Activated T-cell treated with anti-CD3 and anti-CD28 coated beads for 4 hours (primary cell): Measurements from ENCODE around the gene SCYGR4.
"Not testable (repeated sequence)": the region's sequence is repeated elsewhere in the genome, so short reads cannot be mapped to it uniquely, and the experiment has no call there.

ENCODE experiments used
- DNase-seq: peaks from one replicate; pipeline ENCODE4 v3.0.0-alpha.2; 2020

The SCYGR4 gene

DNA sequence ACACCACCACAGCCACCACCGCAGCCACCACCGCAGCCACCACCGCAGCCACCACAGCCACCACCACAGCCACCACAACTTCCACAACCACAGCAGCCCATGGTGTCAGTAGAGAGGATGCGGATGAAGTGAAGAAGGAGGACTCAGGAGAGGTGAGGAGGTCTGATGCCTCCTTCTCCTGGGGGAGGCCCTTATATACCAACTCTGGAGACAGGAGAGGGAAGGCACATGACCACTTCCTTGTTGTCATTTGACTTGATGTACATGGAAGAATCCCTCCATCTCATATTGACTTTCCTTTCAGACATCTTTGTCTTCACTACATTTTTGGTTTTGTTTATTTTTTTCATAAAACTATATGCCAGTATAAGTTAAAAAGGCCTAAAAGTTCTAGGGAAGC is 2.6 kb upstream of the SCYGR4 start, which contains the start of gene SCYGR3:
Gene SCYGR3, minus strand, starts transcription at position 101 of the 400 bp plus-strand sequence. Its CDS starts 0 bp downstream, at position 101.
- DNase-seq, result no peak

DNA sequence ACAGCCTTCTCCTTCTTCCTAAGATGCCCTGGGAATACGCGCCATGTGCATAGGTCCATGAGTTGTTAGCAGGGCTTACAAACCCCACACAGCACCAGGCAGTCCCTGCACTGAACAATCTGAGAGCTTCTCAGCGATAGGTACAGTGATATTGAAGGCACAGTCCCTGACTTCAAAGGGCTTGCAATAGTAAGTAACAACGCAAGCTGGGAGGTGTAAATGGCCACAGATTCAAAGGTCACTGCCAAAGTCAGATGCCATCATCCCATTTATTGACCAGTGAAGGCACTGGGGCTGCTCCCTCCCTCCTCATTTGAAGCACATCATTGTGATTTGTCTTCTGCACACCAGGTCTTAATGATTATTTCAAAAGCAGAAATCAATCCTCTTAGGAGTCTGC is 2.1 kb upstream of the SCYGR4 start:
- no peak for DNase-seq

DNA sequence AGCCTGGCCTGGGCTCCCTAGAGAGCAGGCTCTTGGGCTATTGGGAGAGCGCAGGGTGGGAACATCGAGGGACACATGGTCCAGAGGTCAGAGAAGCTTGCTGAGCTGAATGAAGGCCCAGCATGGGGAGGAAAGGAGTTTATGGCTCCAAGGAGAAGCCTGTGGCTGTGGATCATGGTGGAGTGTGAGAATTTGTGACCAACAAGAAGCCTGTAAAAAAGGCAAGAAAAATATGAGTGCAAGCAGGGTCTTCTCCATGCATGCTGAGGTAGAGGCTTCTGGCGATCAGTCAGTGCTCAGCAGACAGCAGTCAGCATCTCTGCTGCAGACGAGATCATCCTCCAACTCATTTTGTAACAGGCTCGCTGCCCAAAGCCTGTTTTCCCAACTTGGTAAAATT is 1.4 kb upstream of the SCYGR4 start:
- DNase-seq, result no peak

DNA sequence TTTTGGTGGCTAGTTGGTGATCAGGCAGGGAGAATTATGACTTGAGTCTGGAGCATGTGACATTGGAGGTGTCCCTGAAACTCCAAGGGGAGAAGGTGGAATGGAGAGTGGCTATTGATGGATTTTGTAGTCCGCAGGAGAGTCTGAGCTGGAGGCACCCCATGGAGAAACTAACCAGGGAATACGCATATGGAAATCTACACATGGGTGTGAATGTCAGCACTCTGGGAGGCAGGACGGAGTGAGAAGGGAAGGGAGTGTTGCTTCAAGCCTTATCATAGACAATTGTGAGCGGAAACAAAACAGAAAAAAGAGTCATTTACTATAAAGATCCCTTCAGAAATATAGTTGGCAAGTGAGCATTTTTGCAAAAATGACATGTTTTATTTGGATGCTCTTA is 667 bp upstream of the SCYGR4 start:
- no peak for DNase-seq

DNA sequence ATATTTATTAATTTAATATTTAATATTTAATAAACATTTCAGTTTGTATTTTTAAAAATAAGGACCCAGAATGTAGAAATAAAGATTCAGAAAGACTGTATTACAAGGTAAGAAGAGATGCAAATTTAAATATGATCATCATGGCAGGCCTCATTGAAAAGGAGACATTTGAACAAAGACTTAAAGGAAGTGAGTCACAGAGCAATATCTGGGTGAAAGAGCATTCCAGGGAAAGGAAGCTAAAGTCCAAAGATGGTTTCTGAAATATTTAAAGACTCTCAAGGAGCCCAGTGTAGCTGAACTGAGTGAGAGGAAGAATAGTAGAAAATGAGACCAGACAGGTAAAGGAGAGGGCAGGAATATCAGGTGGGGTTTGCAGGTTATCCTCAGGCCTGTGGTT is 5.9 kb downstream of the SCYGR4 start:
- no peak for DNase-seq

DNA sequence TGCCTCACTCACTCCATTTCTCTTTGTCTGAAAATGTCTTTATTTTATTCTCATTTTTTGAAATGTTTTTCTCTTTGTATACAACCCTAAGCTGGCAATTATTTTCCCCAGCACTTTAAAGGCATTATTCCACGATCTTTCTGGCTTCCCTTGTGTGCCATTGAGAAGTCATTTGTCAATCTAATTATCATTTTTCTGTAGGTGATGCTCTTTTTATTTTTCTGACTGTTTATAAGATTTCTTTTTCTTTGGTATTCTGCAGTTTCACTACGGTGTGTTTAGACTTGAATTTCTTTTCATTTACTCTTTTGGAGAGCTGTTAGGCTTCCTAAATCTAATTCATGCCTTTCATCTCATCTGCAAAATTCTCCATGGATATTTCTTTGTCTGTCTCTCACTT is 8.1 kb downstream of the SCYGR4 start:
- no peak for DNase-seq

DNA sequence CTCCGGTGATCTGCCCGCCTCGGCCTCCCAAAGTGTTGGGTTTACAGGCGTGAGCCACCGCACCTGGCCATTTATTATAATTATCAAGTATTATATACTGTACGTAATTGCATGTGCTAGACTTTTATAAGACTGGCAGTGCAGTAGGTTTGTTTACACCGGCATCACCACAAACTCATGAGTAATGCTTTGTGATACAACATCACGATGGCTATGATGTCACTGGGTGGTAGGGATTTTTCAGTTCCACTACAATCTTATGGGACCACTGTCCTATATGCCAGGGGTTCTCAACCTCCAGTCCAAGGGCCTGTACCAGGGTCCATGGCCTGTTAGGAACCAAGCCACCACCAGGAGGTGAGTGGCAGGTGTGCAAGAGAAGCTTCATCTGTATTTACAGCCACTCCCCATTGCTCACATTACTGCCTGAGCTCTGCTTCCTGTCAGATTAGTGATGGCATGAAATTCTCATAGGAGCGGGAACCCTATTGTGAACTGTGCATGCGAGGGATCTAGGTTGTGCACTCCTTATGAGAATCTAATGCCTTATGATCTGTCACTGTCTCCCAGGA is 9.4 kb downstream of the SCYGR4 start:
- no peak for DNase-seq

DNA sequence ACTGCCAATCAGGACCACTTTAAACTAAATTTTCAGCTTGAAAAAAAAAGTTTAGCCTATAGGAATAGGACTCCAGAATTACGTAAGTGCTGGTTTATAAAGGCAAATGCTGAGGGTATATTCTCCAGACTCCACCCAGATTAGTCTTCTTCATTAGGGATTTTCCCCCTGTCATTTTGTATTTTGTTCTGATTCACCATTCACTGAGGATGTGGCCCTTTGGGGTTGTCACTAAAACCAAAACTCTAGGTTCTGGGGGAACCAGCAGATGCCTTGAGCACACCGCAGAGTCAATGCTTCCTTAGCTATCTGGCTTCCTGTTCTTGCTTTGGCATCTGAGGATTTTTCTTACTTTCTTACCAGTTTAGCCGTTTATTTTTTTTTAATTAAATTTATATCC is 10.5 kb downstream of the SCYGR4 start:
- DNase-seq, result no peak

DNA sequence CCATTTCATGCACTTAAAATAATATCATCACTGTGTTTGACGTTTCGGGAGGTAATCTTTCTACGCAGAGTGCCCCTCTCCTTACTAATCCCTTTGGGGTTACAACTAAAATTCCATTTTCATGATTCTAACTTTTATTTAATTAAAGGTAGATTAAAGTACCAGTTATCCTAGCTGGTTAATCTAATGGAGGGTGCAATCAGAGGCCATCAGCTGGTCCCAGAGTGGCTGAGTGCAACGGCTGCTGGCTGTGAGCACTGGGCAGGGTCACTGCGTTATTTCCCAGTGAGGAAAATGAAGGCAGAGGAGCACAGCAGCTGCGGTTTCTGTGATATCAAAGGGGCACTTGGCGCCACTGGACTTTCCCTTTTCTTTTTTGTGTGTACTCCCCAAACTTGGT is 12.1 kb downstream of the SCYGR4 start:
- DNase-seq, result no peak

DNA sequence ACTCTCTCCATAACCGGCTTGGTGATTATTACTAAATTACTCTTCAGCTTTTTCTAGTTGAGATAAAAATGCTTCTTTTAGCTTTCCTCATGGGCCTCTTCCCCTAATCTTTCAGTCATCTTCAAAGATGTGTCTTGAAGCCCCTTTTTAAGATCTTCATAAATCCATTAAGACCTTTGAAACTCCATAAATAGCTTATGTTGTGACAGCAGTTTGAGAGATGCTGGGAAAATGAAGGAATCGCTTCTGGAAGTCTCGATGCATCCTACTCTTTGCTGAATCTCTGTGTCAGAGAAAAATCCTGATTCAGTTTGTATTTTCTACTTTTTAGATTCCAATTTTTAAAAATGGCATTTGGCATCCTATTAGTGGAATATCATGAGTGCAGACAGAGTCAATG is 13.0 kb downstream of the SCYGR4 start:
- no peak for DNase-seq

DNA sequence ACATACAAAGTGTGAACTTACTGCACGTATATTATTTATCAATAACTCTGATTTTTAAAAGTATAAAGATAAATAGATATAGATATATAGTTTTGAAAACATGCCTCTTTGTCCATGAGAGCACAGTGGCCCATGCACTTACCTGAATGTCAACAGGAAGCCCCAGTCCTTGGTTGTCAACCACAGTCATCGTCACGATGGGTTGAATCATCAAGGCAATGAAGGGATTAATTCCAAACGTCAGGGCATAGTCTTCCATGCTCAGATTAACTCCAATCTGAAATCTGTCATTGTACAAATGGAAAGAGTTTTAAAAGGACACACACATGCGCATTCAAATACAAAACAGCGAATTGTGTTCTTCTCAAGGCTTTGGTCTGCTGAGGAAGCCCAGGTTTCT is 15.5 kb downstream of the SCYGR4 start:
- DNase-seq, result no peak

DNA sequence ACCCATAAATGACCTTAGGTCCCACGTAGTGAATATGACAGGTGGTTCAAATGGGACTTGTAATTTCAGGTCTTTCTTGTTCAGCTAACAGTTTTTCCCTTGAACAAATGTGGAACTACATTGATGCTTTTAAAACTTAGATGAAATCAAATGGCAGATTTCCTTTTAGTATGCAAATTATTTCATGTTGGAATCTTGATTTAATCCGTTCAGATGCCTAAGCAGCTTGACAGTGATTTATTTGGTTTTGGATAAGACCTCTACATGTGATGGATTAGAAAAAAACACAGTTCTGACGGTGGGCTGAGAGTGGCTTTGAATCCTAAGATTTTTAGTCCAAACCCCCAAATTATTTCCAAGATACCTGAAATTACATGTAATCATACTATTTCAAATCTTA is 16.9 kb downstream of the SCYGR4 start:
- DNase-seq, result no peak

DNA sequence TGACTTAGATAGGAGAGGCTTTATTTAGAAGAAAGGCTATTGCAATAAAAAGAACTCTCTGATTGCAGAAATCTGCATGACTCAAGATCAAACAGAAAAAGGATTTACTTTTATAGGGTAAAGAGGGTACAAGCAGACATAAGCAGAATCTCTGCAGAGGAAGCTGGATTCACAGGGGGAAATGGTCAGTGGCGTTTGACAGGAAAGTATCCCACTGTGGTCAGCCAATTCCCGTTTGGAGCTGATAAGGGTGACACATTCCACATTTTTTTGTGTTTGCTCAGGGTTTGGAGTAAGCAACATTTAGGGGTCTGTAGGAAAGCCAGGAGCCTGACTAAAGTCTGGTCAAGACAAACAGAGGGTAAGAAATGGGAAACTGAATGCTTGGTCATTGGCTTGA is 25.4 kb downstream of the SCYGR4 start:
- DNase-seq, result no peak

DNA sequence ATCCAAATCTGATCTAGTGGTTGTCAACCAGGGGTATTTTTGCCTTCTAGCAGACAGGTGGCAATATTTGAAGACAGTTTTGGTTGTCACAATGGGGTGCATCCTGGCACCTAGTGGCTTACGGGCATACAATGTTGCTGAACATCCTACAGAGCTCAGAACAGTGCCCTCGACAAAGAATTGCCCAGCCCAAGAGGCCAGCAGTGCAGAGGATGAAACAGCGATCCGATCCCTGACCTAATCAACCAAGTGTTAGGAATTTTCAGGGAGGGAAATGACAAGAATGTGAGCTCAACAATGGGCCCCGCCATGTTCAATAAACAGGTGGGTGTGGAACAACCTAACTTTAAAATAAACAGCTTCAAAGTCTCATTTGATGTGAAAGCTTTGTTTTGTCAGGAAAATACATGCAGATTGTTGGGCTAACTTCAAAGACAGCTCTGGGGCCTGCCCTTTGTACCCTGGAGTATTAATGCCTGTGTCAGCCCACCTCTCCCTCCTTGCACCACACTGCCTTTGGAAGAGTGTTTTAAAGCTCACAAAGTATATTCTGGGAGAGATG is 26.8 kb downstream of the SCYGR4 start:
- DNase-seq, result no peak

DNA sequence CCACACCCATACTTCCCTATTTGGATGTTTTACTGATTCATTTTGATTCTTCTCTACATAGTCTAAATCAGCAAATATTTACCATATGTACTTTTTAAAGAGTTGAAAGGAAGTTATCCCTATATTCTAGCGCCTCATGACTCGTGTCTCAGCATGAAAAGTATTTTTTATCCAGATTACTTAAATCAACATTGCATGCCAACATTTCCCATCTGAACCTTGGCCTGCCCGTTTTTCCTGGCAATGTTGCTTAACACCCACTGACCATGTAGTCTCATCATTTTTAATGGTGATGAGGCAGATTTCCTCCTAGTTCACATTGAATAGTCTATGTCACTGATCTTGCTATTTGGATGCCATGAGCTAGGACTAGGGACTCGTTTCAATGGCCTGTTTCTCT is 36.1 kb downstream of the SCYGR4 start:
- no peak for DNase-seq

DNA sequence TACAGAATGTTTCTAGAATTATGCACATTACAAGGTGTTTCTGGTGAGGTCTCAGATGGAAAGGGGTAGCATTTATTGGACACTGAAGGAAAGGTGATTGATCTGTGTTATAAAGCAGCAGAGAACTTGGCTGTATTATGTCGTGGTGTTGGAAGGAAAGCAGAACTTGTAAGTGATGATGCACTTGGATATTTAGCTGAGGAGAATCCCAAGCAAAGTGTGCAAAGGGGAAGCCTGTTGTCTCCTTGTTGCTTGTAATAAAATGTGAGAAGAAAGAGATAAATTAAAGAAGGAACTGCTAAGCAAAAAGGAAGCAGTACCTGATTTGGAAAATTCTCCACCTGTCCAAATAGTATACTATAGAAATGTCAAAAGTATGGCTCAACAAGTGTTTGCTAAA is 37.1 kb downstream of the SCYGR4 start:
- DNase-seq, result no peak

DNA sequence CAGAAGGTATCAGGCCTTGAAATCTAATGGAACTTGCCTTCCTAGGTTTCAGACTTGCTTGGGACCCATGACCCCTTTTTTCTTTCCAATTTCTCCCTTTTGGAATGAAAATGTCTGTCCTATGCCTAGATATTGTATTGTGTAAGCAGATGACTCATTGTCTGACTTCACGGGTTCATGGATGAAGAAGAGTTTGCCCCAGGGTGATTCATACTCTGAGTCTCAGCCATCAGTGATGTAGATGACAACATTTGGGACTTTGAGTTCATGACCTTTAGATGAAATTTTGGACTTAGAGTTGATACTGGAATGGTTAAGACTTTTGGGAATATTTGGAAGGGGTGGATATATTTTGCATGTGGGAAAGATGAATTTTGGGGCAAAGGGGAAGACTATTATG is 38.2 kb downstream of the SCYGR4 start:
- DNase-seq, result no peak

DNA sequence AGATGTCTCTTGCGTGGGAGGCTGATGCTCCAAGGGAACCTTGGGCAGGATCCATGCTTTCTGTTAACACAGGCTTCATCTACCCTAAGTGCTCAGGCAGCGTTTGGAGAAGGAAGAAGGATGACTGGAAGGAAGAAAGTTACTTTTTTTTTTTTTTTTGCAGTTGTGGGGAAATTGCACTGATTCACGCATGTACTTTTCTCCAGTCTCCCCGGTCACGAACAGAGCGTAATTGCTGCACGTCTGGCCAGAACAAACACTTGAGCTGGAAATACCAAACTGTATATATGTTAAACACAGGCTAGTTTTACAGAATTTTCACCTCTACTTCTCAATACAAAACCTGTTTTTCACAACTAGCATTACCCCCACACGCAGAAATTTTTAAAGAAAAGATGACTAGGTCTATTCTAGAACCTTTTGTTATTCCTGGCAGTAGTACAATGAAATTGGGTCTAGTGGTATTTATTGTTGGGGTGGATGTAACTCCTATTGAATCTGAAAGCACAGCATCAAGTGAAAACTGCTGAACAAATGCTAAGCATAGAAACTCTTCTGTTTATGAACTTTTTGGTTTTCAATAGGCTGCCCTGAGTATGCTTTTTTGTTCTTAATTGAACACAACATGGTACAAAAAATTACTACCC is 40.0 kb downstream of the SCYGR4 start:
- no peak for DNase-seq

DNA sequence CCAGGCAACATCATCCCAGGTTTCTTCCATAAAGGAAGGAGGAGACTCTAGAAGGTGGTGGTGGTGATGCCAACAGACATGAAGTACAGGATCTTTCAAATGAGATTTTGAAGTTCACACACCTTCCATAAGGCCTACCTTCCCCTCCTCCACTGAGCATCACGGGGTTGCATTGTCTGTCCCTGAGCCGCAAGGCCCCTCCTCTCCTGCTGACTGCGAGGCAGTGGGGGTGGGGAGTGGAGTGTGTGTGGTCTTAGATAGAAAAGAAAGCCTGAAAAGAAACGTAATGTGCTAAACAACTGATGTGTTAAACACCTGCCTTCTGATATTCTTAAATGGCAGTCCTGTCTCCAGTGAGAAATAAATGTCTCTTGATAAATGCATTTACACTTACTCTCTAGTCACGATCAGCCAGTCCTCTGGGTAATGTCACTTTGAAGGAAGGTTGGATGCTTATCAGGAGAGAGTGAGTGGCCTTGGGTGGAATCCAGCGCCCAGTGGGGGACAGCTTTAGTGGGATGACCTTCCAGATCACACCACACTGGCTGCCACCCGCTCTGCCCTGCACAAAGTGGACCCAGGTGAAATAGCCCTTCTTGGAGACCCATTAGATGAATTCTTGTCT is 43.8 kb downstream of the SCYGR4 start:
- DNase-seq, result no peak

DNA sequence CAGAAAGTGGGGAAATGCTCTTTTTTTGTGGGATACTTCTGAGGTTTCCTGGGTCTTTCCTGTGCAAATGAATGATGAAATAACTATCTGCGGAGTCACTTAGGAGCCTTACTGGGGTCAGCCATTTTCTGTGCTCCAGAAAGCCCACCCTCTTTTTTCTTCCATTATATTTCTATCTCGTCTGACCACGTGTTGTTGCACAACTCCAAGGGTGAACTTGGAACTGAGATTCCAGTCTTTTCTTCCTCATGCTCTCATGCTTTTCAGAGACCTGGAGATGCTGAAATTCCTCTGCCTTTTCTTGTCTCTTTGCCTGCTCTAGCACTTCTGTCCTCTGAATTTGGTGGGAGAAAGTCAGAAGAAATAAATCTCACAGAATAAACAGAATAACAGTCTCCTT is 44.5 kb downstream of the SCYGR4 start:
- no peak for DNase-seq

DNA sequence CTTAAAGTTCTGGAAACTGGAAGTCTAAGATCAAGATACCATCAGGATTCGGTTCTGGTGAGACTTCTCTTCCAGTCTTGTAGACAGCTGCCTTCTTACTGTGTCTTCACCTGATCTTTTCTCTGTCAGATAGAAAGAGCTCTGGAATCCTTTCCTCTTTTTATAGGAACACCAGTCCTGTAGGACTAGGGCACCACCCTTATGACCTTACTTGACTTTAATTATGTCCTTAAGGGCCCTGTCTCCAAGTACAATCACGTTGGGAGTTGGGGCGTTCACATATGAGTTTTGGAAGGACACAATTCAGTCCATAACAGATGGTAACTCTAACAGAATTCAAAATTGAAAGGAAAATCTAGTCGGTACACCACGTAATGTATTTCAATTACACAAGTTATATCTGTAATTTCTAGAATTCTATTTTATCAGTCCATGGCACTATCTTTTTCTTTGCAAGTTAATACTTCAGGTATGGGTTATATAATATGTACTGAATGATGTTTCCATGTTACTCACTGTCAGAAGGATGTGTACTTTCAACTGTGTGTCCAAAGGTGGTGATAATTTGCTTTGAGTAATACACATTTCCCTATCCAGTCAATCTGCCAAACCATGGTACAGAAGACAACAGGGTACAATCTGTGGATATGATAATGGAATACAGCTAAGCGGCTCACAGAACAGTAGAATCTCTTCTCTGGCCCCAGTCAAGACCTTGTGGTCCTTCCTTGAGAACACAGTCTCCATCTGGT is 48.1 kb downstream of the SCYGR4 start:
- no peak for DNase-seq

DNA sequence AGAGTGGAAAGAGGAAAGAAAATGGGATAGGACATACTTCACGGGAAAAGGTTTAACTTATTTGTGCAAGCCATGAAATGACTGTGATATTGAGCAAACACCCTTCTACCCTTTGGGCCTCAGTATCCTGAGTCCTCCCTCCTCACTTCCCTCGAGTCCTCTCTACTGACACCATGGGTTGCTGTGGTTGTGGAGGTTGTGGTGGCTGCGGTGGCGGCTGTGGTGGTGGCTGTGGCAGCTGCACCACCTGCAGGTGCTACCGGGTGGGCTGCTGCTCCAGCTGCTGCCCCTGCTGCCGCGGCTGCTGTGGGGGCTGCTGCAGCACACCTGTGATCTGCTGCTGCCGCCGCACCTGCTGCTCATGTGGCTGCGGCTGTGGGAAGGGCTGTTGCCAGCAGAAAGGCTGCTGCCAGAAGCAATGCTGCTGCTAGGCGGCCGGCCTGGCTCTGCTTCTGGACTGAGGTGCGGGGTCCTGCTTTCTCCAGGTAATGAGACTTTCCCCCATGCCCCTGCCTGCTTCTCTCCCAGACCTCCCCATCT is 49.4 kb downstream of the SCYGR4 start, which contains the start of gene SCYGR5:
Gene SCYGR5, plus strand, starts transcription at position 174 of the 540 bp plus-strand sequence. Its CDS starts 0 bp downstream, at position 174.
- DNase-seq, result not testable (repeated sequence)
